Right atrium auricular region (tissue), 2 donors: Measurements from ENCODE around the gene CREG1. TPM values are rescaled to one million over a fixed set of nuclear protein-coding genes. Genes with fewer than 3 reads are reported as not detected.
A peak's percentile ranks its signal among the peaks of the same experiment; 100 is the strongest.

Experiments used
- DNase-seq: peaks from one replicate; pipeline ENCODE4 v3.0.0-alpha.2; 2019; ENCODE audit warnings: low spot score
- H3K27ac ChIP-seq, 2 donors: fragments of 200-600 bp; sonication (generic); 1 replicate in 1 of 2; 2 replicates in 1 of 2; pipeline ENCODE4 v1.5.1; 2016 to 2019
- H3K27me3 ChIP-seq, 2 donors: fragments of 200-600 bp; sonication (generic); one replicate each; pipeline versions ENCODE4 v1.5.1 to v1.6.0; 2017 to 2019
- H3K36me3 ChIP-seq: fragments of 200-600 bp; sonication (generic); one replicate; pipeline ENCODE4 v1.5.1; 2016
- H3K4me1 ChIP-seq, 2 donors: fragments of 200-600 bp; sonication (generic); one replicate each; pipeline versions ENCODE4 v1.5.1 to v1.6.0; 2017 to 2019
- H3K4me3 ChIP-seq, 2 donors: fragments of 200-600 bp; sonication (generic); 1 replicate in 1 of 2; 2 replicates in 1 of 2; pipeline ENCODE4 v1.5.1; 2017 to 2019; ENCODE audit warnings: mild to moderate bottlenecking in 1 of 2, moderate library complexity in 1 of 2
- H3K9me3 ChIP-seq, 2 donors: fragments of 200-600 bp; sonication (generic); one replicate each; pipeline ENCODE4 v1.5.1; 2019
- CTCF ChIP-seq, 2 donors: fragments of 200-600 bp; sonication (generic); IDR thresholded peaks; one replicate each; pipeline ENCODE4 v1.5.1; 2019; ENCODE audit warnings: antibody characterized with exemption in 2 of 2
- total RNA-seq, 2 donors: library from RNA; depleted of rRNA; stranded (reverse); fragments of >200 nt; gene quantifications; one replicate each; pipeline ENCODE4 v1.1.0, GENCODE V29; 2016

Gene CREG1
- total RNA-seq, 2 donors from 2014 or later = 127 to 163 TPM

- H3K4me3 ChIP-seq = no peak overlapping the region
- H3K27ac ChIP-seq = no peak overlapping the region
- DNase-seq = no peak
- no peaks in the 10 kb centered on the region for H3K9me3 ChIP-seq
- H3K27me3 ChIP-seq = no peaks in the 10 kb centered on the region
- no peak for TF ChIP-seq CTCF (IDR thresholded peaks at IDR 0.05)
- peaks cover 32% of the 10 kb centered on the region for H3K36me3 ChIP-seq
- H3K4me1 ChIP-seq = peaks cover 0 to 5% of the 10 kb centered on the region in 2 donors
Observed at GRCh38 chr1:167542109-167543032, 11.2 kb downstream of the CREG1 start.

- peaks cover 32% of the 10 kb centered on the region for H3K36me3 ChIP-seq
- no peak overlapping the region for H3K27ac ChIP-seq
- TF ChIP-seq CTCF (IDR thresholded peaks at IDR 0.05) = no peak
- no peaks in the 10 kb centered on the region for H3K27me3 ChIP-seq
- H3K9me3 ChIP-seq = no peaks in the 10 kb centered on the region
- peaks cover 0 to 5% of the 10 kb centered on the region in 2 donors for H3K4me1 ChIP-seq
- no peak for DNase-seq
- H3K4me3 ChIP-seq = no peak overlapping the region
Observed at GRCh38 chr1:167541610-167542009, 12.0 kb downstream of the CREG1 start.

GRCh38 chr1:167541003-167541402 lies 12.6 kb downstream of the CREG1 start:
- H3K4me1 ChIP-seq = peaks cover 0 to 5% of the 10 kb centered on the region in 2 donors
- H3K4me3 ChIP-seq = no peak overlapping the region
- H3K27me3 ChIP-seq = no peaks in the 10 kb centered on the region
- TF ChIP-seq CTCF (IDR thresholded peaks at IDR 0.05) = no peak
- no peaks in the 10 kb centered on the region for H3K9me3 ChIP-seq
- peaks cover 28% of the 10 kb centered on the region for H3K36me3 ChIP-seq
- no peak overlapping the region for H3K27ac ChIP-seq
- DNase-seq = no peak

- H3K27me3 ChIP-seq = no peaks in the 10 kb centered on the region
- H3K4me3 ChIP-seq = no peak overlapping the region
- DNase-seq = no peak
- peaks cover 0 to 7% of the 10 kb centered on the region in 2 donors for H3K4me1 ChIP-seq
- H3K36me3 ChIP-seq = peaks cover 7% of the 10 kb centered on the region
- H3K27ac ChIP-seq = no peak overlapping the region
- H3K9me3 ChIP-seq = no peaks in the 10 kb centered on the region
- TF ChIP-seq CTCF (IDR thresholded peaks at IDR 0.05) = no peak
Observed at GRCh38 chr1:167538657-167539056, 14.9 kb downstream of the CREG1 start.

GRCh38 chr1:167533851-167534300 lies 19.7 kb downstream of the CREG1 start:
- H3K27ac ChIP-seq = no peak overlapping the region
- peaks cover 0 to 6% of the 10 kb centered on the region in 2 donors for H3K4me1 ChIP-seq
- no peaks in the 10 kb centered on the region for H3K27me3 ChIP-seq
- TF ChIP-seq CTCF (IDR thresholded peaks at IDR 0.05) = peak; percentile 78 to 91
- peak; percentile 72 for DNase-seq
- no peak overlapping the region for H3K4me3 ChIP-seq
- no peaks in the 10 kb centered on the region for H3K9me3 ChIP-seq
- H3K36me3 ChIP-seq = no peaks in the 10 kb centered on the region
